ENCODE measurements around the gene JAG1.
"Not testable (repeated sequence)": the region's sequence is repeated elsewhere in the genome, so short reads cannot be mapped to it uniquely, and the experiment has no call there.

JAG1 gene

DNA sequence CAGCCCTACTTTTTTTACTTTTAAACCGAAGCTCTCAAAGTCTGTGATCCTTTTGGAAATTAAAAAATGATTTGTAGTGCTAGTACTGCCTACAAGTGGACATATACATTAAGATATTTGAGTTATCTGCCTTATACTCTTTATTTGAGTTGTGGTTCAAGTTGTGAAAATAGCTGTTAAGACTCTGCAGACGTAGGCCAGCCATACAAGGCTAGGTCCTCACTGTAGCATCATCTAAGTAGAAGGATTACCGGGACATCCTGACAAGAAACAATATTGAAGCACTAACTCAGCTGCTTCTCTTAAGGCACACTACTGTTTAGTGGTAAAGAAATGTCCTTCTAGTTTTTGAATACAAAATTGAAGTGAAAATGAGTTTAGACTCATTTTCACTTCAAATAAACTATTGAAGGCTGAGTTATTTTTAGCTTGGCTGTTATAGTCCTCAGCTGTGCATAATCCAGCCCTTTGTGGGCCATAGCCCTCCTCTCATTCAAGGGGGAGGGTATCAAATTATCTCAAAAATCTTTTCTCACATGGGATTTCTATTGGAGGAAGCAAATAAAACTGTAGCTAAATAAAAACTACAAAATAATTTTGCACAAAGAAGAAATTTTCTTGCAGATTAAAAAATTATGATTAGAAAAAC, 68.1 kb downstream of the JAG1 start:
- DNase-seq: no peak

DNA sequence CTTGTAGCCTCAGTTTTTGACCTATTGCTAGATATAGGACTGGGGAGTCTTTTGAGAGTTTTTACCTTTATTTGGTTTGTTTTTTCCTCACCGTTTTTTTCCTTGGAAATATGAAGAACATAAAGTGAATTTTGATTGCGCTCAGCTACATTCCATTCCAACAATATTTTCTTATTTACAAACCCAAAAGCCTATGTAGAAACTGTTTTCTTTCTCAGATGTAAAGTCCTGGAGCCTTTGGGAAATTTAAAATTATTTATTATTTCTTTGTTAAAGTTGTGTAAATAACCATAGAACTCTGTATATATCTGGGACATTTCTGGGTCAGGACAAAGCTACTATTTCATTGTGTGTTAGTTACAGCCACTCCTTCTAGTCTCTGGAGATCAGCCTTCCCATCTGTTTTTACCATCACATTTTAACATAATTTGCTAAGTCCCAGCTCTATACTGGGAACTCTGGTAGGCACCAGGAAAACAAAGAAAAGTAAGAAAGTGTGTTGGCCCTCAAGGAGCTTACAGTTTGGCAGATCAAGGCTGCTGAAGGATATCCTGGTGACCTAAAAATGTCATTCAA, 68.8 kb downstream of the JAG1 start:
- DNase-seq: no peak

DNA sequence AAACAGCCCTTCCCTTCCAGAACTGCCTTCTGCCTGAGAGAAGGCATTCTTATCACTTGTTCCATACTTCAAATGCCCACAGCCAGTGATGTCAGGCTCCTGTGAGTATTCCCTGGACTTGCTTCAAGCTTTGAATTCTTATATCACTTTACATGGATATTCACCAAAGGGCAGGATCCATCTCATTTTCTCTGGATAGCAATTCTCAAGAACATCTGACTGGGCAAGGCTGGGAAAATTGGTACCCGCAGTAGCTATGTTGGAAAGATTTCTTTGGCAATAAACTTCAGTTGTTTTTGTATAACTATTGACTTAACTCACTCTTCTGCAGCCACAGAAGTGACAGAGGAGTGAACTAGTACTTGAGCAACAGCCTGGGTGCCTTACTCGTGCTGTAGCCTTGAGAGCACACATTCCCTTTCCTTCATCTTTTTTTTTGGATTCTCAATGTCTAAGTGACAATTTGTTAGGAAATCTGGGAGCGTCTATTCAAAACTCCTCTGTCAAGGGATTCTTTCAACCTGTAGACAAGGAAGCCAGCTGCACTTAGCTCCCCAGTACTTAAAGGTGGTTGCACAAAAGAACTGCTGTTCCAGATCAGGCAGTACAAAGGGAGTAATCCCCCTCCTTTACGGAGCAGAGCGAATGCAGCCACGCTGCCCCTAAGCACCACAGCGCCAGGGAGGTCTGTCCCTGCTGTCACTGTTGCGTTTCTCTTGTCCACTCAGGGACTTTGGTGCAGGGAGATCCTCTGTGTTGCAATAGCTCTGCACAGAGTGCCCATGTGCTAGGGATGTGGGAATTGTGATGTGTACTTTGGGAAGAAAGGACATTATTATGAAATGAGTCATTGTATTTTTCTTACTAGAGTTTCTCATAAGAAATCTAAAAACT, 69.6 kb downstream of the JAG1 start:
- DNase-seq: no peak

DNA sequence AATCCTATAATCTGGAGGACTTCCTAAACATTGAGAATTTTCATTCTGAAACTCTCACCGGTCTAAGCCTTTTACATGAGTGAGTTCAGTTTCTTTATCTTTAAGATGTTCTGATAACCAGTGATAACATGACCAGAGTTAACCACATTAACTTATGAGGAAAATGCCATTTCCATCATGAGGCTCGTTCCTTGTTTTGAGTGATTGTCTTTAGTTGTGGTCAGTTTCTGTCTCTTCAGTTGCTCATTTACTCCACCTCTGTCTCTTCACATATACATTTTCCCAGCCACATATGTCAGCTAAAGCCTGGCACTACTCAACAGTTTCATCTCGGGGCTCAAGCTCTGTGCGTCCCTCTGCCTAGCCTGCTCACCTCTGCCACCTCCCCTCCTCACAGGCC, 70.4 kb downstream of the JAG1 start:
- no peak for DNase-seq

DNA sequence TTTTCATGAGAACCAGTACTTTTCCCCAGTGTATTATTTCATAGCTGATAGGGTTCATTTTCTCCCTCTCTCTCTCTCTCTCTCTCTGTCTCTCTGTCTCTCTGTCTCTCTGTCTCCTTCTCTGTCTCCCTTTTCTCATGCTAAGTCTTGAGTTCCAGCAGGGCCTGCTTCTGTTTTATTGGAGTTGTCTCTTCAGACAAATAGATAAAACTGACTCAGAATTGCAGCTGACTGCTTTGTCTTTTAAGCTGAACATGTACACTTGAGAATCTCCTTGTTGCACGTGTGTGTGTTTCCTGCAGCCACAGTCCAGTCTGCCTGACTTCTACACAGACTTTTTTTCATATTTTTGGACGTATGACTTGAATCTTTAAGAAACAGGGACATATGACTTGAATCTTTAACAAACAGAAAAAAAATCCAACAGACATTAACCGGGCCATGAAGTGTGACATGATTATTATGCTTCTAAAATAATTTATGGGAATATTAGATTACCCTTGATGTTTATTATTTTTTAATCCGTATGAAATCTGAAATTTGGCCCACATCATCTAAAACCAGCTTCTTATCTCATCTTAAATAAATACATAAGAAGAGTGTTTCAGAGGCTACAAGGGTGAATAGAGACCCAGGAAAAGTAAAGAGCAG, 71.5 kb downstream of the JAG1 start:
- DNase-seq: no peak

DNA sequence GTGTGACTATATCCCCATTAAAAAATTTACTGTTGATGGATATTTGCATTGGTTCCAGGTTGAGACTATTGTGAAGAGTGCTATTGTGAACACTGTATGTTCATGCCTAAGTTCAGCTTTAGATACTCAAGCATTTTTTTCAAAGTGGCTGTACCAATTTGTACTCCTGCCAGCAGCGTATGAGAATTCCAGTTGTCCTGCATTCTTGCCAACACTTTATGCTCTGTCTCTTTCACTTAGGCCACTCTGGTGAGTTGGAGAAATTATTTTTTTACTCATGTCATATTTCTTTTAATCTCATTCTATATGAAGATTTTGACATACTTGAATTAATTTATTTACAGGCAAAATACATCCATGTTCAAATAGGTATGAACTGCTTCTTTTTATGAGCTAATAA, 76.2 kb downstream of the JAG1 start:
- DNase-seq: no peak

DNA sequence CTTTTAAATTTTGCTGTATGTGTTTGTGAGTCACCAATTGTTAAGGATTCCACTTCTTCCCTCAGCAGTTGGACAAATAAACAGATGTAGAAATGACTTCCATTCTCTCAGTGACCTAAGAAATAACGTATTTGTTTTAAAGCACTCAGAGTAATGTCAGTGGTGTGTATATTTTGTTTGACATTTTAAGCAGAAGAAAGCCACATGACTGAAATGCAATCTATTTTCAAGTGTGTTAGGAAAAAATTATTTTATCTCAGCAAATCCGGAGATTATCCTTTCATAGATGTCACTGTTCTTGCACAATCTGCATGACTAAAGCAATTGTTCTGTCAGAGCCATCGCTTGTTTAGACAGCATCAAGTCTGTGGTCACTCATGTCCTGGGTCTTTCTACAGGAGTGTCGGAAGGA, 77.1 kb downstream of the JAG1 start:
- no peak for DNase-seq

DNA sequence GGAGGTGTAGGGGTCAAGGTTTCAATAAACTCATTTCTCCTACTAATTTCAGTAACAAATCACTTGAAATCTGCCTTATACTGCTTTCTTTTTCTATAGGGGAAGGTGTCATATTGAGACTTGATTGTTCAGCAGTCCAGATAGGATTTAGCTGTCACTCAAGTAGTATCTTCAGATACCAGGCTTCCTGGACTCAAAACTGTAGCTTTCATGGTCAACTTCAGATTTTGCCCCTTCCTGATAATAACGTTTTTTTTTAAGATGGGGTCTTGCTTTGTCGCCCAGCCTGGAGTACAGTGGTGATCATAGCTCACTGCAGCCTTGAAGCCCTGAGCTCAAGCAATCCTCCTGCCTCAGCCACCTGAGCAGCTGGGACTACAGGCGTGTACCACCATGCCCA, 77.8 kb downstream of the JAG1 start:
- DNase-seq: no peak

DNA sequence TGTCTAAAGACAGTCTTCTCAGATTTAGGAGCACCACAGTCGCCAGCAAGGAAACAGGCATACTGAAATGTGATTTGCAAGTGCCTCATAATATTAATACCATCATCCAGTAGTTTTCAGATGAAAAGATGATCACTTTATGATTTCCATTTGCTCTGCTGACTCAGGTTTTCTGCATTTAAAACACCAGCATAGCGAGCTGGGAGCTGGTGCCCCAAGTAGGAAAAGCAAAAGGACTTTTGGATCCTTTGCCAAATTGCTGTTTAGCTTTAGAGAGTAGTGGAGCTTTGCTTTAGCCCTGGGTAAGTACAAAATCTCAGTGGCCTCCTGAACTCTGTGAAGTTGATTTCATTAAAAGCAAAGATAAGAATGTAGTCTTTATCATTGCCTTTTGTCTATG, 78.5 kb downstream of the JAG1 start:
- DNase-seq: no peak

DNA sequence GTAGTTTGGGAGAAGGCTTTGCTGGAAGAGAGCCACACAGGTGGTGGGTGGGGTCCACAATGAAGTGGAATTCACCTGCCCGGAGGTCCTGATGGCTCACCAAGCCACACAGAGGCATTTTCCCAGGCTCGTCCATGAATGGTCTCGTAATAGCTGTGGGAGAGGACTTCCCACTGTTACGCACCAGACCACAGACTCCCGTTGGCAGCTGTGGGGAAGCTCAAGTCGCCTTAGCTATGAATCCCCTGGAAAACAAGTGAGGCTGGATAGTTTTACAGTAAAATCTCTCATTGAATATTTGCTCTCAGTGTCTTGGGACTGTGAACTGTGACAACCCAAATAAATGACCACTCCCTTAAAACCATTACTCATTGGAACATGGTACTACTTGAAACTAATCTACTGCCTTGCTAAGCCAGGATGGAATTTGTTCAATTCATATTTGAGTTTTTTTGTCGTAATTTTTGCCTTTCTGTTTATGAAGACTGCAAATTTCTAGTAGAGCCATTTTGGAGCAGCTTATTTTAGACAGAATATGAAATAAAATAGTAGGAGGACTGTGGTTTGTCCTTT, 79.4 kb downstream of the JAG1 start:
- no peak for DNase-seq

DNA sequence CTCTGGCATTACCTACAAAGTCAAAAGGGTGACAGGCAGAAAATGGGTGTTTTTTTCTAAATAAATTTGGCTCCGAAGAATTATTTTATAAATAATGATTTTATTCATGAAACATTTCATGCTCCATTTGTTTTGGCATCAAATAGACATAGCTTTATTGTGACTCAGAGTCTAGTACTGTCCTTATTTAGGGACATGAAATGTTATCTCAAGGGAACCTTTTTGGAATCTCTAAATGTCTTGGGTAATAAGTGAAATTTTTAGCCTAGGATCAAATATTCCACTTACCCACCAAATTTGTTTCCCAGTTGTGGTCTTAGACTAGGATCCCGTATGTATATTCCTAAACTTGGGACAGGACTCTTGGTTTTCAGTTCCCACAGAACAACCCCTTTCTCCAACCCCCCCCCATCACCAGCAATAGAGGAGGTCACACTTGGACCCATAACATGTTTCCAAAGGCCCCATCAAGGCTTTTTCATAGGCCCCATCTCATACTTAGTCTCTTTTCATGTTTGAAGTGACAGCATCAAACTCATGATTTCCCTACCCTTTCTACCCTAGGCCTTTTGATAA, 81.8 kb downstream of the JAG1 start:
- no peak for DNase-seq

DNA sequence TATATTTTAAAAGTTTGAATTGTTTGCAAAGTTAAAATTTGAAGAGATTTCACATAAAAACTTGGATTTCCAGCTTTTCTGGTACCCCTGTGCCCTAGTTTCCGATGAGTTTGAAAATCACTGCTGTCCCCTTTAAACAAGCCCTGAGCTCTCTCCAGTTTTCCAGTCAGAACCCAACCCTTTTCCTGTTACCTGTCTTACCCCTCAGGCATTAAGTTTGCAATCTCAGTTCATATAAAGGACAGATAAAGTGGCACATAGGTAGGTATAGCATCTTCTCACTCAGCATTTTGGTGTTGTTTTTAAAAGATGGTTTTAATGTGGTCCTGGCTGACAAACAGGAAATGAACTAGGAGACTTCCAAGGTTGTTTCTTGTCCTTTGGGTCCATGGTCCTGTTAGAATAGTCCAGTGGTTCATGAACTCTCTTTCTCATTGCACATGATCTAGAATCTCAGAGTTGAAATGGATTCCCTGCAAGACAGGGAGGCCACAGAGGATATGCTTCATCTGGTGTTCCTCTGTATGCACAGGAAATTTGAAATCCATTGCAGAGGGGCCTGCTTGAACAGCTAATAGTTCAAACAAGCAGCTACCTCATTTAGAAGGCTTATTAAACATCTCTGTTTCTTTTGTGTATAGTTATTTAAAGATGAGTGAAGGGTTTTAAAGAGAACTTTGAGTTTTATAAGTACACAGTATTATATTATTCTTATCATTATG, 82.7 kb downstream of the JAG1 start:
- DNase-seq: no peak

DNA sequence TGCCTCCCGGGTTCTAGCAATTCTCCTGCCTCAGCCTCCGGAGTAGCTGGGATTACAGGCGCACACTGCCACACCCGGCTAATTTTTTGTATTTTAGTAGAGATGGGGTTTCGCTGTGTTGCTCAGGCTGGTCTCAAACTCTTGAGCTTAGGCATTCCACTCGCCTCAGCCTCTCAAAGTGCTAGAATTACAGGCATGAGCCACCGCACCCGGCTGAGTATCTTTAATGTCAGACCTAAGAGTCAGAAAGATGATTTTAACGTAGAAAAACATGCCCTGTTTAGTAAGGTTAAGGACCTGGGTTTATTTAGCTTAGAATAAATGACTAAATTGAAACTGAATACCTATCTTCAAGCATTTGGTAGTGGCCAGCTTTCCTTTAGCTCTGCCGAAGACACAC, 83.4 kb downstream of the JAG1 start:
- not testable (repeated sequence) for DNase-seq
